H1 (cell line): ENCODE results near the gene WDR7. TPM values are rescaled to one million over a fixed set of nuclear protein-coding genes. Genes with fewer than 3 reads are reported as not detected.

Experiments
- CTCF ChIA-PET: fragments of 300-600 bp; sonication (Branson Sonifier 250); formaldehyde crosslinking; loops from one replicate; lab custom pipeline; 2021; ENCODE audit not compliant: partially characterized antibody; lab: Charles Lee
- POLR2A ChIA-PET: fragments of 300-600 bp; sonication (Branson Sonifier 250); formaldehyde crosslinking; loops from one replicate; lab custom pipeline; 2021; ENCODE audit warnings: inconsistent platforms; ENCODE audit not compliant: partially characterized antibody; lab: Charles Lee
- DNase-seq, 2 experiments: peaks; one replicate each; pipeline versions ENCODE4 v3.0.0 to v3.0.0-alpha.2; 2010 to 2022; ENCODE audit warnings: low spot score in 2 of 2, low read depth in 1 of 2, mixed read lengths in 1 of 2
- FAIRE-seq: peaks from 2 replicates; lab custom pipeline; 2011; peaks lifted over from hg19 to GRCh38; lab: Jason Lieb, UNC
- H2AFZ ChIP-seq: 2 replicates; pipeline ENCODE4 v1.8.1; 2012; ENCODE audit warnings: low read length, inconsistent platforms
- H2AK5ac ChIP-seq: 2 replicates; pipeline ENCODE4 v1.6.1; 2013; ENCODE audit warnings: low read depth, low read length
- H2BK120ac ChIP-seq: replicated peaks from 2 replicates; pipeline ENCODE3; 2013; ENCODE audit warnings: low read depth, low read length, inconsistent platforms
- H2BK12ac ChIP-seq: 2 replicates; pipeline ENCODE4 v1.6.1; 2013; ENCODE audit warnings: low read depth, low read length
- H2BK15ac ChIP-seq: 2 replicates; pipeline ENCODE4 v1.6.1; 2013; ENCODE audit warnings: low read length
- H2BK20ac ChIP-seq: 2 replicates; pipeline ENCODE4 v1.6.1; 2013; ENCODE audit warnings: low read length
- H2BK5ac ChIP-seq: 2 replicates; pipeline ENCODE4 v1.6.1; 2013; ENCODE audit warnings: low read depth, low read length
- H3K14ac ChIP-seq: 2 replicates; pipeline ENCODE4 v1.6.1; 2013; ENCODE audit warnings: inconsistent platforms; ENCODE audit not compliant: insufficient read length
- H3K18ac ChIP-seq: 2 replicates; pipeline ENCODE4 v1.6.1; 2013; ENCODE audit warnings: low read length; ENCODE audit errors: extremely low read depth
- H3K23ac ChIP-seq: 2 replicates; pipeline ENCODE4 v1.6.1; 2013; ENCODE audit warnings: inconsistent platforms; ENCODE audit not compliant: insufficient read length
- H3K23me2 ChIP-seq: 2 replicates; pipeline ENCODE4 v1.6.1; 2013; ENCODE audit warnings: low read depth, low read length
- H3K27ac ChIP-seq: 2 replicates; pipeline ENCODE4 v1.6.1; 2011; ENCODE audit warnings: low read depth, low read length, inconsistent platforms
- H3K27me3 ChIP-seq, 4 experiments: replicated peaks in 1 of 4; 1 replicate in 1 of 4; 2 replicates in 3 of 4; pipeline versions ENCODE4 v1.6.1 to v1.8.1; 2011 to 2013; ENCODE audit warnings: low read length in 3 of 4, mild to moderate bottlenecking in 3 of 4, inconsistent platforms in 2 of 4, mixed read lengths in 2 of 4, moderate library complexity in 1 of 4; ENCODE audit not compliant: control insufficient read depth in 3 of 4, insufficient read depth in 3 of 4; ENCODE audit errors: extremely low read depth in 1 of 4
- H3K36me3 ChIP-seq, 4 experiments: 2 replicates each; pipeline versions ENCODE4 v1.6.1 to v1.8.1; 2011 to 2013; ENCODE audit warnings: mild to moderate bottlenecking in 4 of 4, low read length in 3 of 4, moderate library complexity in 2 of 4, control low read depth in 1 of 4, inconsistent platforms in 1 of 4; ENCODE audit not compliant: insufficient read depth in 4 of 4, control insufficient read depth in 2 of 4
- H3K4ac ChIP-seq: replicated peaks from 2 replicates; pipeline ENCODE3; 2013; ENCODE audit warnings: low read length, low read depth, mixed read lengths, inconsistent platforms; ENCODE audit not compliant: insufficient read length
- H3K4me1 ChIP-seq, 4 experiments: replicated peaks in 1 of 4; 1 replicate in 1 of 4; 2 replicates in 3 of 4; pipeline versions ENCODE4 v1.6.1 to v1.8.1; 2011 to 2013; ENCODE audit warnings: low read length in 3 of 4, inconsistent platforms in 2 of 4, mixed read lengths in 1 of 4; ENCODE audit not compliant: insufficient read depth in 4 of 4, control insufficient read depth in 3 of 4
- H3K4me2 ChIP-seq, 2 experiments: 2 replicates each; pipeline versions ENCODE4 v1.6.1 to v1.8.1; 2011 to 2013; ENCODE audit warnings: low read depth in 2 of 2, low read length in 2 of 2, control low read depth in 1 of 2, inconsistent platforms in 1 of 2, mild to moderate bottlenecking in 1 of 2; ENCODE audit not compliant: insufficient read depth in 1 of 2
- H3K4me3 ChIP-seq, 4 experiments: fragments of 200-600, 300-600 bp in 1 of 4; sonication (generic), shearing (Covaris generic), sonication (Bioruptor Twin) in 1 of 4; 2 replicates each; pipeline versions ENCODE4 v1.5.1 to v1.8.1; 2011 to 2016; ENCODE audit warnings: low read length in 4 of 4, low read depth in 3 of 4, control low read depth in 2 of 4, inconsistent platforms in 2 of 4, mild to moderate bottlenecking in 2 of 4, mixed read lengths in 1 of 4, moderate library complexity in 1 of 4; ENCODE audit not compliant: insufficient read depth in 2 of 4; ENCODE audit errors: extremely low read depth in 1 of 4
- H3K56ac ChIP-seq: replicated peaks from 2 replicates; pipeline ENCODE3; 2013; ENCODE audit warnings: low read depth, mild to moderate bottlenecking, mixed read lengths, low read length, inconsistent platforms; ENCODE audit not compliant: insufficient read length
- H3K79me1 ChIP-seq: 2 replicates; pipeline ENCODE4 v1.6.1; 2013; ENCODE audit warnings: low read depth, low read length, control low read depth
- H3K79me2 ChIP-seq, 2 experiments: 2 replicates each; pipeline versions ENCODE4 v1.6.1 to v1.8.1; 2012 to 2013; ENCODE audit warnings: low read length in 2 of 2, mild to moderate bottlenecking in 2 of 2, inconsistent platforms in 1 of 2; ENCODE audit not compliant: insufficient read depth in 2 of 2, control insufficient read depth in 1 of 2
- H3K9ac ChIP-seq, 4 experiments: replicated peaks in 1 of 4; 1 replicate in 1 of 4; 2 replicates in 3 of 4; pipeline versions ENCODE4 v1.6.1 to v1.8.1; 2011 to 2013; ENCODE audit warnings: low read depth in 3 of 4, low read length in 3 of 4, control low read depth in 2 of 4, mild to moderate bottlenecking in 2 of 4, moderate library complexity in 2 of 4, inconsistent platforms in 1 of 4; ENCODE audit errors: extremely low read depth in 1 of 4
- H3K9me3 ChIP-seq, 2 experiments: 2 replicates each; pipeline versions ENCODE4 v1.6.1 to v1.8.1; 2012 to 2013; ENCODE audit warnings: mild to moderate bottlenecking in 2 of 2, moderate library complexity in 2 of 2, control low read depth in 1 of 2, inconsistent platforms in 1 of 2, low read depth in 1 of 2, low read length in 1 of 2, mixed read lengths in 1 of 2; ENCODE audit not compliant: insufficient read depth in 2 of 2
- H4K20me1 ChIP-seq, 2 experiments: replicated peaks in 1 of 2; 2 replicates each; pipeline versions ENCODE3 to v1.8.1; 2011 to 2013; ENCODE audit warnings: inconsistent platforms in 2 of 2, low read length in 2 of 2, mild to moderate bottlenecking in 1 of 2; ENCODE audit not compliant: insufficient read depth in 2 of 2, control insufficient read depth in 1 of 2
- H4K5ac ChIP-seq: 2 replicates; pipeline ENCODE4 v1.6.1; 2013; ENCODE audit warnings: low read length, low read depth, mixed read lengths, inconsistent platforms; ENCODE audit not compliant: insufficient read length
- H4K8ac ChIP-seq: 2 replicates; pipeline ENCODE4 v1.8.0; 2013; ENCODE audit warnings: mild to moderate bottlenecking, moderate library complexity, low read length, inconsistent platforms; ENCODE audit not compliant: insufficient read depth; ENCODE audit errors: extremely low read depth
- H4K91ac ChIP-seq: replicated peaks from 2 replicates; pipeline ENCODE3; 2013; ENCODE audit warnings: low read length, mixed read lengths, inconsistent platforms; ENCODE audit not compliant: insufficient read length
- BACH1 ChIP-seq: IDR thresholded peaks from 2 replicates; pipeline ENCODE4 v1.6.1; 2012; ENCODE audit warnings: low read length, improper control_type of control experiment
- BRCA1 ChIP-seq: IDR thresholded peaks from 2 replicates; pipeline ENCODE4 v1.6.1; 2012; ENCODE audit warnings: low read depth, low read length, improper control_type of control experiment
- CBX8 ChIP-seq: fragments of 300-800, 300-1000 bp; sonication (generic); IDR thresholded peaks from 2 replicates; pipeline ENCODE4 v1.7.1; 2016; ENCODE audit warnings: low read depth, low read length, borderline replicate concordance
- EP300 ChIP-seq, 2 experiments: IDR thresholded peaks; 1 replicate in 1 of 2; 2 replicates in 1 of 2; pipeline ENCODE4 v1.6.1; 2011 to 2012; ENCODE audit warnings: low read depth in 2 of 2, low read length in 2 of 2, mild to moderate bottlenecking in 2 of 2, borderline replicate concordance in 1 of 2, inconsistent platforms in 1 of 2, moderate library complexity in 1 of 2
- GABPA ChIP-seq: IDR thresholded peaks from 2 replicates; pipeline ENCODE4 v1.6.1; 2011; ENCODE audit warnings: mild to moderate bottlenecking, low read length, moderate library complexity, borderline replicate concordance; ENCODE audit not compliant: insufficient read depth
- JUN ChIP-seq: IDR thresholded peaks from 2 replicates; pipeline ENCODE4 v1.6.1; 2011; ENCODE audit warnings: low read depth, mild to moderate bottlenecking, improper control_type of control experiment, low read length
- KDM5A ChIP-seq: fragments of 200-600 bp; IDR thresholded peaks from 2 replicates; pipeline ENCODE4 v1.7.1; 2012; ENCODE audit warnings: mild to moderate bottlenecking, low read length, inconsistent platforms, mixed read lengths
- NANOG ChIP-seq: IDR thresholded peaks from 2 replicates; pipeline ENCODE4 v1.6.1; 2011; ENCODE audit warnings: low read length, low read depth, mild to moderate bottlenecking, inconsistent platforms; ENCODE audit not compliant: insufficient read depth, poor library complexity, severe bottlenecking
- POLR2A ChIP-seq, 2 experiments: IDR thresholded peaks; 1 replicate in 1 of 2; 2 replicates in 1 of 2; pipeline ENCODE4 v1.6.1; 2011; ENCODE audit warnings: low read depth in 2 of 2, low read length in 2 of 2, mild to moderate bottlenecking in 2 of 2; ENCODE audit errors: control extremely low read depth in 1 of 2
- RBBP5 ChIP-seq: IDR thresholded peaks from 2 replicates; pipeline ENCODE4 v1.7.1; 2012; ENCODE audit warnings: low read depth, mild to moderate bottlenecking, inconsistent platforms, low read length, moderate library complexity, borderline replicate concordance
- SP4 ChIP-seq: IDR thresholded peaks from 2 replicates; pipeline ENCODE4 v1.6.1; 2012; ENCODE audit warnings: low read length, inconsistent platforms
- TAF1 ChIP-seq: IDR thresholded peaks from 2 replicates; pipeline ENCODE4 v1.6.1; 2011; ENCODE audit warnings: mild to moderate bottlenecking, low read depth, low read length
- TAF7 ChIP-seq: optimal IDR thresholded peaks from 2 replicates; pipeline ENCODE3; 2011; ENCODE audit warnings: low read depth, mild to moderate bottlenecking, inconsistent platforms, low read length, moderate library complexity, borderline replicate concordance
- WGBS, 2 experiments: shearing (Covaris generic) in 1 of 2; methylation state at CpG; one replicate each; pipeline versions ENCODE4 v1.1.6 to v1.1.7; 2013 to 2015; ENCODE audit warnings: low lambda C conversion rate in 2 of 2, mixed read lengths in 2 of 2, inconsistent platforms in 1 of 2, low coverage in 1 of 2, missing lambda C conversion rate in 1 of 2; ENCODE audit not compliant: insufficient replicate concordance in 2 of 2, insufficient coverage in 1 of 2, insufficient read length in 1 of 2; ENCODE audit errors: extremely low coverage in 1 of 2, missing lambda C conversion rate in 1 of 2; 5-methylcytosine and 5-hydroxymethylcytosine counted together
- polyA plus RNA-seq, 7 experiments: library from polyadenylated mRNA; depleted of rRNA in 3 of 7; stranded (reverse) in 5 of 7; unstranded in 2 of 7; fragments of >200 nt in 5 of 7; fragments of 200-250 nt in 2 of 7; gene quantifications; 1 replicate in 5 of 7; 2 replicates in 1 of 7; 4 replicates in 1 of 7; pipeline versions ENCODE4 v1.2.1 to v1.2.3, GENCODE V29; 2011 to 2013; ENCODE audit warnings: missing spikeins in 2 of 7, mixed read lengths in 2 of 7
- total RNA-seq: library from RNA; stranded (reverse); fragmentation: NEBNext Ultra II Directional; extraction: Animal tissue kit (Norgen Biotek cat#: 25700); gene quantifications from 2 replicates; pipeline ENCODE4 v1.2.1, GENCODE V29; 2021

Gene WDR7
- total and polyA plus RNA-seq, 2 of the 8 experiments (the other 6 are each of a cell fraction or from before 2014, with no cell fraction given), result 5.5 to 15.2 TPM

- H2BK5ac ChIP-seq, result no peak overlapping the region
- H2BK20ac ChIP-seq, result no peak overlapping the region
- CTCF ChIA-PET, result interaction anchor here (1.5 kb wide), 1 partner anchor 18 kb away, joined by 11 read pairs; no protein-coding TSS in a partner anchor
- no peak overlapping the region for H3K27ac ChIP-seq
- no peak overlapping the region for H3K56ac ChIP-seq
- H2AK5ac ChIP-seq, result peak overlapping the region; percentile 17; the same call in 1 of the 2 replicates
- H3K79me2 ChIP-seq, result no peaks in the 10 kb centered on the region
- DNase-seq (no peak), FAIRE-seq (no peak)
- no peak overlapping the region for H3K14ac ChIP-seq
- H3K18ac ChIP-seq, result no peak overlapping the region
- no peak overlapping the region for H4K91ac ChIP-seq
- H3K4me1 ChIP-seq, result no peaks in the 10 kb centered on the region
- H2BK12ac ChIP-seq, result no peak overlapping the region
- H3K23me2 ChIP-seq, result no peaks in the 10 kb centered on the region
- no peak overlapping the region for H2AFZ ChIP-seq
- no peaks in the 10 kb centered on the region for H3K9me3 ChIP-seq
- H3K27me3 ChIP-seq, result no peaks in the 10 kb centered on the region
- H3K23ac ChIP-seq, result no peak overlapping the region
- H2BK120ac ChIP-seq, result no peak overlapping the region
- no peaks in the 10 kb centered on the region for H3K36me3 ChIP-seq
- no peak overlapping the region for H4K5ac ChIP-seq
- H3K4me2 ChIP-seq, result no peak overlapping the region
- TF ChIP-seq NANOG (no peak), TAF1 (no peak), RBBP5 (no peak), KDM5A (no peak), GABPA (no peak), CBX8 (no peak), JUN (no peak), BACH1 (no peak), TAF7 (no peak), BRCA1 (no peak), EP300 (IDR thresholded peaks at IDR 0.05; ENCODE audit: borderline replicate concordance in 1 of 2, low read depth in 2 of 2, low read length in 2 of 2) (no peak), POLR2A (IDR thresholded peaks at IDR 0.05; ENCODE audit: control extremely low read depth in 1 of 2, low read depth in 2 of 2, low read length in 2 of 2) (no peak), SP4 (no peak)
- no peaks in the 10 kb centered on the region for H4K20me1 ChIP-seq
- H3K79me1 ChIP-seq, result no peaks in the 10 kb centered on the region; the same call in 1 of the 2 replicates
- no peak overlapping the region for H4K8ac ChIP-seq
- no peak overlapping the region for H3K4me3 ChIP-seq
- no peak overlapping the region for H3K9ac ChIP-seq
- no peak overlapping the region for H3K4ac ChIP-seq
- WGBS, 2 experiments, result 95% methylated on average over 2 of the region's 2 CpGs; no CpG with 5 or more reads in 1 of the 2 experiments
- POLR2A ChIA-PET, result no interaction called here
- H2BK15ac ChIP-seq, result no peak overlapping the region
Observed at GRCh38 chr18:56807901-56808300, 156.7 kb downstream of the WDR7 start.
